HCT116 (cell line): ENCODE results near the gene EPN1. TPM values are rescaled to one million over a fixed set of nuclear protein-coding genes. Genes with fewer than 3 reads are reported as not detected.

Experiments
- ATAC-seq: fragments of 200-7000 bp; cut with Tn5 transposase; 2 replicates; pipeline ENCODE4 v1.9.1; 2020; ENCODE audit warnings: mild to moderate bottlenecking, moderate library complexity
- BruUV-seq: library from RNA; stranded (reverse); fragments of 400-500 nt; replicated peaks from 2 replicates; lab custom pipeline; 2021; lab: Mats Ljungman, UMichigan
- CTCF ChIA-PET: fragments of 300-600 bp; sonication (Branson Sonifier 250); formaldehyde crosslinking; loops from one replicate; lab custom pipeline; 2021; ENCODE audit warnings: antibody characterized with exemption; lab: Charles Lee
- POLR2A ChIA-PET: fragments of 300-600, 350-600 bp; sonication (Branson Sonifier 250); formaldehyde crosslinking; loops from one replicate; lab custom pipeline; 2021; ENCODE audit warnings: antibody characterized with exemption; lab: Charles Lee
- RAD21 ChIA-PET, 2 experiments: fragments of 300-600 bp; sonication (Branson Sonifier 250); formaldehyde crosslinking; loops; one replicate each; lab custom pipeline; 2023; ENCODE audit warnings: low total read pairs in 2 of 2; ENCODE audit not compliant: uncharacterized antibody in 2 of 2, unreplicated experiment in 2 of 2, low non-redundant PET in 1 of 2; lab: Charles Lee
- DNase-seq: peaks from one replicate; pipeline ENCODE4 v3.0.0-alpha.2; 2010; ENCODE audit warnings: low read depth, low spot score
- H2AFZ ChIP-seq: fragments of 200-600 bp; shearing (Covaris generic), sonication (generic); 2 replicates; pipeline ENCODE4 v1.6.1; 2017; ENCODE audit warnings: low read depth, mixed run types, mixed read lengths, antibody characterized with exemption, low read length; ENCODE audit not compliant: poor library complexity, severe bottlenecking
- H3K27ac ChIP-seq: 2 replicates; pipeline ENCODE4 v1.5.1; 2012; ENCODE audit warnings: low read depth, low read length
- H3K27me3 ChIP-seq: fragments of 200-600 bp; sonication (generic); 2 replicates; pipeline ENCODE4 v1.6.1; 2016; ENCODE audit warnings: mixed run types, low read length, mixed read lengths; ENCODE audit not compliant: insufficient read depth
- H3K36me3 ChIP-seq, 2 experiments: fragments of 200-500 bp in 1 of 2; fragments of 200-600 bp in 1 of 2; sonication (Bioruptor generic) in 1 of 2; sonication (generic) in 1 of 2; 2 replicates each; pipeline versions ENCODE4 v1.5.1 to v1.6.1; 2014 to 2016; ENCODE audit warnings: low read length in 2 of 2, inconsistent platforms in 1 of 2, mixed read lengths in 1 of 2, mixed run types in 1 of 2; ENCODE audit not compliant: insufficient read depth in 2 of 2, control insufficient read depth in 1 of 2
- H3K4me1 ChIP-seq, 2 experiments: fragments of 200-600 bp in 1 of 2; sonication (generic) in 1 of 2; 2 replicates each; pipeline versions ENCODE4 v1.5.1 to v1.6.1; 2012 to 2017; ENCODE audit warnings: low read length in 2 of 2, inconsistent platforms in 1 of 2, mild to moderate bottlenecking in 1 of 2, mixed read lengths in 1 of 2, mixed run types in 1 of 2, moderate library complexity in 1 of 2; ENCODE audit not compliant: insufficient read depth in 2 of 2, control insufficient read depth in 1 of 2
- H3K4me2 ChIP-seq: fragments of 200-600 bp; sonication (generic); 2 replicates; pipeline ENCODE4 v1.6.1; 2017; ENCODE audit warnings: mixed run types, low read length, mixed read lengths
- H3K4me3 ChIP-seq, 2 experiments: fragments of 200-600 bp in 1 of 2; sonication (generic) in 1 of 2; replicated peaks in 1 of 2; 2 replicates each; pipeline ENCODE4 v1.5.1; 2011 to 2016; ENCODE audit warnings: low read length in 2 of 2, control low read depth in 1 of 2, low read depth in 1 of 2, mild to moderate bottlenecking in 1 of 2, mixed read lengths in 1 of 2, mixed run types in 1 of 2
- H3K79me2 ChIP-seq: fragments of 200-600 bp; sonication (generic); 2 replicates; pipeline ENCODE4 v1.6.1; 2017; ENCODE audit warnings: mild to moderate bottlenecking, mixed run types, low read length, moderate library complexity, mixed read lengths; ENCODE audit not compliant: insufficient read depth
- H3K9ac ChIP-seq: fragments of 200-600 bp; sonication (generic); 2 replicates; pipeline ENCODE4 v1.6.1; 2016; ENCODE audit warnings: low read length, mixed read lengths
- H3K9me2 ChIP-seq: fragments of 200-600 bp; sonication (generic), shearing (Covaris generic); 2 replicates; pipeline ENCODE4 v1.6.1; 2017; ENCODE audit warnings: mixed run types, mild to moderate bottlenecking, moderate library complexity; ENCODE audit not compliant: insufficient read depth
- H3K9me3 ChIP-seq, 2 experiments: fragments of 200-500 bp in 1 of 2; fragments of 200-600 bp in 1 of 2; sonication (Bioruptor generic) in 1 of 2; sonication (generic) in 1 of 2; 2 replicates each; pipeline ENCODE4 v1.6.1; 2014 to 2017; ENCODE audit warnings: low read length in 2 of 2, mixed read lengths in 2 of 2, inconsistent platforms in 1 of 2, low read depth in 1 of 2, mild to moderate bottlenecking in 1 of 2, mixed run types in 1 of 2, moderate library complexity in 1 of 2; ENCODE audit not compliant: control insufficient read depth in 1 of 2, insufficient read depth in 1 of 2
- H4K20me1 ChIP-seq: fragments of 200-600 bp; sonication (generic), shearing (Covaris generic); 2 replicates; pipeline ENCODE4 v1.6.1; 2017; ENCODE audit warnings: mixed run types, mild to moderate bottlenecking, moderate library complexity; ENCODE audit not compliant: insufficient read depth
- CBX3 ChIP-seq: IDR thresholded peaks from 2 replicates; pipeline ENCODE4 v1.6.1; 2012; ENCODE audit warnings: low read depth
- CEBPB ChIP-seq: IDR thresholded peaks from 2 replicates; pipeline ENCODE4 v1.6.1; 2012; ENCODE audit warnings: low read depth
- EGR1 ChIP-seq: IDR thresholded peaks from 2 replicates; pipeline ENCODE4 v1.6.1; 2012; ENCODE audit warnings: low read depth
- ELF1 ChIP-seq: IDR thresholded peaks from 2 replicates; pipeline ENCODE4 v1.6.1; 2012; ENCODE audit warnings: low read depth, borderline replicate concordance
- EZH2 ChIP-seq: fragments of 200-600 bp; sonication (generic); IDR thresholded peaks from 2 replicates; pipeline ENCODE4 v1.6.1; 2017; ENCODE audit warnings: antibody characterized with exemption, mixed run types
- EZH2phosphoT487 ChIP-seq: fragments of 200-600 bp; IDR thresholded peaks from 2 replicates; pipeline ENCODE4 v1.6.1; 2018; ENCODE audit warnings: antibody characterized with exemption, borderline replicate concordance
- JUND ChIP-seq: IDR thresholded peaks from 2 replicates; pipeline ENCODE4 v1.6.1; 2012
- POLR2A ChIP-seq: IDR thresholded peaks from 2 replicates; pipeline ENCODE4 v1.7.0; 2011; ENCODE audit warnings: borderline replicate concordance; ENCODE audit not compliant: insufficient read depth, insufficient read length; ENCODE audit errors: extremely low read depth
- POLR2AphosphoS5 ChIP-seq: IDR thresholded peaks from 2 replicates; pipeline ENCODE4 v1.6.1; 2011; ENCODE audit warnings: mild to moderate bottlenecking, low read depth, low read length, moderate library complexity
- RAD21 ChIP-seq: IDR thresholded peaks from 2 replicates; pipeline ENCODE4 v1.6.1; 2012; ENCODE audit warnings: low read depth, mild to moderate bottlenecking
- SIN3A ChIP-seq: IDR thresholded peaks from 2 replicates; pipeline ENCODE4 v1.6.1; 2012; ENCODE audit warnings: low read depth
- SP1 ChIP-seq: IDR thresholded peaks from 2 replicates; pipeline ENCODE4 v1.6.1; 2012; ENCODE audit warnings: low read depth
- SRF ChIP-seq: IDR thresholded peaks from 2 replicates; pipeline ENCODE4 v1.6.1; 2012; ENCODE audit warnings: low read depth
- TCF7L2 ChIP-seq: IDR thresholded peaks from 2 replicates; pipeline ENCODE4 v1.7.0; 2011; ENCODE audit warnings: borderline replicate concordance, inconsistent platforms; ENCODE audit not compliant: insufficient read depth, insufficient read length; ENCODE audit errors: extremely low read depth
- YY1 ChIP-seq: IDR thresholded peaks from 2 replicates; pipeline ENCODE4 v1.6.1; 2011; ENCODE audit warnings: low read length, low read depth, moderate library complexity, mild to moderate bottlenecking; ENCODE audit not compliant: insufficient replicate concordance; ENCODE audit errors: extremely low read depth
- ZNF274 ChIP-seq: fragments of 200-500 bp; sonication (Bioruptor generic); IDR thresholded peaks from 2 replicates; pipeline ENCODE4 v1.6.1; 2014; ENCODE audit warnings: mild to moderate bottlenecking, low read depth, low read length, inconsistent platforms
- intact Hi-C: fragments of 100-400 bp; cut with micrococcal nuclease; formaldehyde crosslinking; loops from 2 replicates; pipeline ENCODE4 v1.10.0; 2022
- total RNA-seq: library from RNA; stranded (reverse); gene quantifications from one replicate; pipeline ENCODE4 v1.2.1, GENCODE V29; 2021; ENCODE audit not compliant: unreplicated experiment
- TF ChIP-seq, protein P1 (sequence below): IDR thresholded peaks from 2 replicates; pipeline ENCODE4 v1.6.1; 2012
- TF ChIP-seq, protein P2 (sequence below), 3 experiments: fragments of 200-600 bp in 1 of 3; sonication (generic) in 1 of 3; IDR thresholded peaks in 2 of 3; conservative IDR thresholded peaks in 1 of 3; 2 replicates each; pipeline ENCODE4 v1.5.1; 2012 to 2017; ENCODE audit warnings: low read depth in 2 of 3, low read length in 2 of 3, antibody characterized with exemption in 1 of 3, borderline replicate concordance in 1 of 3, control low read depth in 1 of 3, mild to moderate bottlenecking in 1 of 3, mixed read lengths in 1 of 3, mixed run types in 1 of 3, moderate library complexity in 1 of 3; ENCODE audit not compliant: insufficient read depth in 1 of 3
- TF ChIP-seq, protein P3 (sequence below): IDR thresholded peaks from 2 replicates; pipeline ENCODE4 v1.6.1; 2012; ENCODE audit warnings: low read depth

The EPN1 gene
- total RNA-seq, 1 experiment from 2014 or later: 122 TPM

DNA sequence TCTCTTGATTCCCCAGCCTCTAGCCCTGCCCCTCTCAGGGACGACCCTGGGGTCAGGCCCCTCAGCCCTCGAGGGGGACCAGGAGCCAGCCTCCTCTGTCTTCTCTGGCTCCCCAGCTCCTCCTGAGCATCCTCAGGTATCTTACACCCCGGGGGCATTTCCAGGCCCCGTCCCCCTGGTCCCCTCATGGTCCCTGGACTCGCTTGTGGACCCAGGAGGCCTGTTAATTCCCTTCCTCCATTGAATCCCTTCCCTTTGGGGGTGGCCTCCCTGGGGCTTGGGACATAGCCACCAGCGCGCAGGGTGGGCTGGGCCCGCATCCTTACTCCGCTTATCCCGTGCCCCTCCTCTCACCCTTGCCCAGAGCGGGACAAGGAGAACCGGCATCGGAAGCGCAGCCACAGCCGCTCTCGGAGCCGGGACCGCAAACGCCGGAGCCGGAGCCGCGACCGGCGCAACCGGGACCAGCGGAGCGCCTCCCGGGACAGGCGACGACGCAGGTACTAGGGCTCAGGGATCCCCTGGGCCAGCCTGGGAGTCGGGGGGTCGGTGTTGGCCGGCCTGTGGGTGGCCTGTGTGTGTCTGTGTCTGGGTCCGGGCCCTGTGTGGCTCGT is 16.1 kb upstream of the EPN1 start:
- BruUV-seq: no TSS peak
- Histone ChIP-seq H3K9me3 (no peaks in the 10 kb centered on the region), H3K27ac (peak overlapping the region; percentile 14; the same call in 1 of the 2 replicates), H3K4me3 (no peak overlapping the region), H3K4me1 (peaks cover 13 to 19% of the 10 kb centered on the region in 2 experiments; a peak in 3 of 4 replicates), H3K9me2 (no peaks in the 10 kb centered on the region), H3K4me2 (no peak overlapping the region), H3K9ac (no peak overlapping the region), H3K79me2 (peaks cover 88% of the 10 kb centered on the region), H2AFZ (no peak overlapping the region), H4K20me1 (no peaks in the 10 kb centered on the region; the same call in 1 of the 2 replicates), H3K27me3 (no peaks in the 10 kb centered on the region), H3K36me3 (peaks cover 43 to 52% of the 10 kb centered on the region in 2 experiments; a peak in 3 of 4 replicates)
- ChIA-PET POLR2A (no interaction called here), RAD21 (no interaction called here), CTCF (no interaction called here)
- intact Hi-C loops: no loop called here
- no peak for TF ChIP-seq EZH2phosphoT487
- TF ChIP-seq TCF7L2: no peak
- TF ChIP-seq YY1: no peak
- TF ChIP-seq ELF1: no peak
- TF ChIP-seq POLR2AphosphoS5: no peak
- no peak for TF ChIP-seq SP1
- TF ChIP-seq, protein P1, sequence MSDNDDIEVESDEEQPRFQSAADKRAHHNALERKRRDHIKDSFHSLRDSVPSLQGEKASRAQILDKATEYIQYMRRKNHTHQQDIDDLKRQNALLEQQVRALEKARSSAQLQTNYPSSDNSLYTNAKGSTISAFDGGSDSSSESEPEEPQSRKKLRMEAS: no peak
- TF ChIP-seq ZNF274: no peak
- no peak for TF ChIP-seq SRF
- TF ChIP-seq RAD21: no peak
- TF ChIP-seq POLR2A: no peak
- no peak for TF ChIP-seq CBX3
- no peak for TF ChIP-seq EZH2
- TF ChIP-seq, protein P2, sequence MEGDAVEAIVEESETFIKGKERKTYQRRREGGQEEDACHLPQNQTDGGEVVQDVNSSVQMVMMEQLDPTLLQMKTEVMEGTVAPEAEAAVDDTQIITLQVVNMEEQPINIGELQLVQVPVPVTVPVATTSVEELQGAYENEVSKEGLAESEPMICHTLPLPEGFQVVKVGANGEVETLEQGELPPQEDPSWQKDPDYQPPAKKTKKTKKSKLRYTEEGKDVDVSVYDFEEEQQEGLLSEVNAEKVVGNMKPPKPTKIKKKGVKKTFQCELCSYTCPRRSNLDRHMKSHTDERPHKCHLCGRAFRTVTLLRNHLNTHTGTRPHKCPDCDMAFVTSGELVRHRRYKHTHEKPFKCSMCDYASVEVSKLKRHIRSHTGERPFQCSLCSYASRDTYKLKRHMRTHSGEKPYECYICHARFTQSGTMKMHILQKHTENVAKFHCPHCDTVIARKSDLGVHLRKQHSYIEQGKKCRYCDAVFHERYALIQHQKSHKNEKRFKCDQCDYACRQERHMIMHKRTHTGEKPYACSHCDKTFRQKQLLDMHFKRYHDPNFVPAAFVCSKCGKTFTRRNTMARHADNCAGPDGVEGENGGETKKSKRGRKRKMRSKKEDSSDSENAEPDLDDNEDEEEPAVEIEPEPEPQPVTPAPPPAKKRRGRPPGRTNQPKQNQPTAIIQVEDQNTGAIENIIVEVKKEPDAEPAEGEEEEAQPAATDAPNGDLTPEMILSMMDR (IDR thresholded peaks at IDR 0.05 in 2 of 3, conservative IDR thresholded peaks at IDR 0.05 in 1 of 3; ENCODE audit: borderline replicate concordance in 1 of 3, insufficient read depth in 1 of 3, low read depth in 2 of 3, low read length in 2 of 3): no peak
- no peak for TF ChIP-seq SIN3A
- no peak for TF ChIP-seq CEBPB
- no peak for TF ChIP-seq JUND
- TF ChIP-seq, protein P3, sequence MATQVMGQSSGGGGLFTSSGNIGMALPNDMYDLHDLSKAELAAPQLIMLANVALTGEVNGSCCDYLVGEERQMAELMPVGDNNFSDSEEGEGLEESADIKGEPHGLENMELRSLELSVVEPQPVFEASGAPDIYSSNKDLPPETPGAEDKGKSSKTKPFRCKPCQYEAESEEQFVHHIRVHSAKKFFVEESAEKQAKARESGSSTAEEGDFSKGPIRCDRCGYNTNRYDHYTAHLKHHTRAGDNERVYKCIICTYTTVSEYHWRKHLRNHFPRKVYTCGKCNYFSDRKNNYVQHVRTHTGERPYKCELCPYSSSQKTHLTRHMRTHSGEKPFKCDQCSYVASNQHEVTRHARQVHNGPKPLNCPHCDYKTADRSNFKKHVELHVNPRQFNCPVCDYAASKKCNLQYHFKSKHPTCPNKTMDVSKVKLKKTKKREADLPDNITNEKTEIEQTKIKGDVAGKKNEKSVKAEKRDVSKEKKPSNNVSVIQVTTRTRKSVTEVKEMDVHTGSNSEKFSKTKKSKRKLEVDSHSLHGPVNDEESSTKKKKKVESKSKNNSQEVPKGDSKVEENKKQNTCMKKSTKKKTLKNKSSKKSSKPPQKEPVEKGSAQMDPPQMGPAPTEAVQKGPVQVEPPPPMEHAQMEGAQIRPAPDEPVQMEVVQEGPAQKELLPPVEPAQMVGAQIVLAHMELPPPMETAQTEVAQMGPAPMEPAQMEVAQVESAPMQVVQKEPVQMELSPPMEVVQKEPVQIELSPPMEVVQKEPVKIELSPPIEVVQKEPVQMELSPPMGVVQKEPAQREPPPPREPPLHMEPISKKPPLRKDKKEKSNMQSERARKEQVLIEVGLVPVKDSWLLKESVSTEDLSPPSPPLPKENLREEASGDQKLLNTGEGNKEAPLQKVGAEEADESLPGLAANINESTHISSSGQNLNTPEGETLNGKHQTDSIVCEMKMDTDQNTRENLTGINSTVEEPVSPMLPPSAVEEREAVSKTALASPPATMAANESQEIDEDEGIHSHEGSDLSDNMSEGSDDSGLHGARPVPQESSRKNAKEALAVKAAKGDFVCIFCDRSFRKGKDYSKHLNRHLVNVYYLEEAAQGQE: no peak
- no peak for TF ChIP-seq EGR1
- ATAC-seq: no peak
- DNase-seq: no peak
